NCI-H1417 treated with DMSO at 0.1 percent for 48 hours (cell line): ENCODE measurements around the gene SORT1.
A peak's percentile ranks its signal among the peaks of the same experiment; 100 is the strongest.
"Not testable (repeated sequence)": the region's sequence is repeated elsewhere in the genome, so short reads cannot be mapped to it uniquely, and the experiment has no call there.

Experiments used
- DNase-seq: peaks from one replicate; lab custom pipeline; 2025; lab: John Stamatoyannopoulos, UW

The SORT1 gene

GRCh38 chr1:109397581-109398342 lies at the start of gene SORT1:
TSS of gene SORT1 (minus strand) at chr1:109397918. CDS start at chr1:109397892, 26 bp downstream.
- DNase-seq, result peak; percentile 92

GRCh38 chr1:109445949-109446695 lies 48.4 kb upstream of the SORT1 start:
- DNase-seq, result not testable (repeated sequence)

- no peak for DNase-seq
Observed at GRCh38 chr1:109444346-109444745, 46.6 kb upstream of the SORT1 start.

GRCh38 chr1:109443476-109443875 lies 45.8 kb upstream of the SORT1 start:
- DNase-seq, result no peak

GRCh38 chr1:109441069-109441468 lies 43.4 kb upstream of the SORT1 start:
- no peak for DNase-seq

DNA sequence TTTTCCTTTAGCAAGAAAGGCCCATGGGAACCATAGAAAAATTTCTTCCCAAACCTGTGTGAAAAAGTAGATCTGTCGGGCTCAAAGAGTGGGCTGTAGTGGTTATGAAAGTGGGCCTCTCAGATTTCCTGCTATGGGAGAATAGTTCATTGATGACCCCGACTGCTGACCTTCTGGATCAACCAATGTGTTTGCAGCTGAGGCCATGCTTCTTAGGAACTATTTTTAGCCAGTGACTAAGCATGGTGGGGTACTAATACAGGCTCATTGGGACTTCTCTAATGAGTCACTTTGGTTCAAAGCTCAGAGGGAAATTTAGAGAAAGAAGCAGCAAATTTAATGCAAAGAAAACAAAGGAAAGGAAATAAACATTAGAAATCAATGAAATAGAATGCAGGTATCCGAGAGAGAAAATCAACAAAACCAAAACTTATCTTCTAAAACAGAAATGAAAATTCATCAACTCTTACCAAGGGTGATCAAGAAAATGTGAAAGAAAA lies 41.1 kb upstream of the SORT1 start:
- no peak for DNase-seq

DNA sequence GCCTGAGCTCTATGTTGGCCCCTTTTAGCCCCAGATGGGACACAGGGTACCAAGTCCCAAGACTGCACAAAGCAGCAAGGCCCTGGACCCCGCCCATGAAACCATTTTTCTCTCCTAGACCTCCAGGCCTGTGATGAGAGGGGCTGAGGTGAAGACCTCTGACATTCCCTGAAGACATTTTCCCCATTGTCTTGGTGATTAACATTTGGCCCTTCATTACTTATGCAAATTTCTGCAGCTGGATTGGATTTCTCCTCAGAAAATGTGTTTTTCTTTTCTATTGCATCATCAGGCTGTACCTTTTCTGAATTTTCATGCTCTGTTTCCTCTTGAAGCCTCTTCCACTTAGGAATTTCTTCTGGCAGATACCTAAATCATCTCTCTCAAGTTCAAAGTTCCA lies 36.8 kb upstream of the SORT1 start:
- no peak for DNase-seq

- no peak for DNase-seq
Observed at GRCh38 chr1:109433322-109433721, 35.6 kb upstream of the SORT1 start.

DNA sequence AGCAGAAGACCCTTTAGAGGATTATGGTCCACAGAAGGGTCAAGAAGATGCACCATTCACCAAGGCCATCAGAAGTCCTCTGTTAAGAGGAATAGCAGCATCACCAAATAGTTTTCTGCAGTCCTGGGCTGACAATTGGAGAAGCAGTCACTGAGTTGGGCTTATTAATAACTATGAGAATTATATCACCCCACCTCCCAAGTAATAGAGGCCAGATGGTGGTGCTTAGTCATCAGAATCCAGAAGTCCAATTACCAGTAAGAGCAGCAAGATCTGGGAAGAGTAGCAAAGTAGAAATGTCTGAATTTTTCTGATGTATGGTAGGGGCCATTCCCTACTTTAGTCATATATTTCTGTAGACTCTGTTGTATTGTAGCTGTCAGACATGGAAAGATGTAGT lies 34.6 kb upstream of the SORT1 start:
- DNase-seq, result no peak

- DNase-seq, result no peak
Observed at GRCh38 chr1:109427171-109427467, 29.4 kb upstream of the SORT1 start.

GRCh38 chr1:109426281-109427170 lies 28.8 kb upstream of the SORT1 start, which contains the start of gene PSMA5:
TSS of gene PSMA5 (minus strand) at chr1:109426448. CDS start at chr1:109426330, 118 bp downstream.
- peak; percentile 89 for DNase-seq

GRCh38 chr1:109425391-109426280 lies 27.9 kb upstream of the SORT1 start:
- DNase-seq, result no peak

DNA sequence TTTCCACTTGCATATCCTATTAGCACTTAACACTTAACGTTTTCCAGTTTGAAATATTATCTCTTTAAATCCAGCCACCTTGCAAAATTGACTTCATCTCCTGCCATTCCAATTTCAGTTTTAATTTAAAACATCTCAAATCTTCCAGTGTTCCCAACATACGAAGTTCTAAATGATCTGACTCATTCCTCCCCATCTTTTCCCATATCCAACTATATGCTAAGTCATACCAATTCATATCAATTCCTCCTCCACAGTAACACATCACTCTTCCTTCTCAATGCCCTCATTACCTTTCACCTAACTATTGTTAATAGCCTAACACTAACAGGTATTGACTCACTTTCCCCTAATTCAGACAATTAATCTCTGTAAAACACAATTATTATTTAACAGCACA lies 25.8 kb upstream of the SORT1 start:
- DNase-seq, result no peak

- no peak for DNase-seq
Observed at GRCh38 chr1:109412551-109412950, 14.8 kb upstream of the SORT1 start.

DNA sequence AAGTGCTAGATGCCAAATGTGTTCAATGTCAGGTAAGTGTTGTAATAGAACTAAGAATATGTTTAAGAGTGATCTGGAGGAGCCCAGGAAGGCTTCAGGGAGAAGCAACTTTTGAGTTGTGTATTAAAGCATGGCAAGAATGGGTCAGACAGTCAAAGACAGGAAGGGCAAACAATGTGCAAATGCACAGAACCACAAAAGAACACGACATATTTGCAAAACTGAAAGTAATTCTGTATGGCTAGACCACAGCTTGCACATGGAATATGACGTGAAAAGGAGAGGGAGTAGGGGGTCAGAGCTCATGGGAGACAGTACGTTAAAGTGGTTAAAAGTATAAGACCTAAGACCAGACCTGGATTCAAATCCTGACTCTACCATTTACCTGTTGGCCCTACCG lies 7.1 kb upstream of the SORT1 start:
- DNase-seq, result no peak

- no peak for DNase-seq
Observed at GRCh38 chr1:109402025-109402424, 4.3 kb upstream of the SORT1 start.

- DNase-seq, result no peak
Observed at GRCh38 chr1:109400035-109400655, 2.4 kb upstream of the SORT1 start.

- DNase-seq, result peak; percentile 79
Observed at GRCh38 chr1:109399326-109399957, 1.7 kb upstream of the SORT1 start.

- DNase-seq, result no peak
Observed at GRCh38 chr1:109398343-109399225, 866 bp upstream of the SORT1 start.
